HFF-Myc (cell line): ENCODE results near the gene LGR6.

Experiments
- DNase-seq: peaks from one replicate; pipeline ENCODE4 v3.0.0-alpha.2; 2011; ENCODE audit warnings: low read depth; ENCODE audit errors: extremely low read depth
- H3K4me3 ChIP-seq: replicated peaks from 2 replicates; pipeline ENCODE4 v1.5.1; 2011; ENCODE audit warnings: low read depth, mild to moderate bottlenecking, control low read depth, low read length
- CTCF ChIP-seq: IDR thresholded peaks from 2 replicates; pipeline ENCODE4 v1.5.1; 2012; ENCODE audit warnings: mild to moderate bottlenecking, low read depth, low read length, control low read depth; ENCODE audit errors: missing control alignments

Gene LGR6

GRCh38 chr1:202215472-202216130 is 22.0 kb downstream of the LGR6 start:
- no peak overlapping the region for H3K4me3 ChIP-seq
- no peak for DNase-seq

GRCh38 chr1:202216691-202217090 is 23.1 kb downstream of the LGR6 start:
- H3K4me3 ChIP-seq = no peak overlapping the region
- no peak for DNase-seq
- TF ChIP-seq CTCF = no peak

More at GRCh38 chr1:202215472-202216130, 22.0 kb downstream of the LGR6 start:
- no peak for TF ChIP-seq CTCF

GRCh38 chr1:202217516-202217915 is 23.9 kb downstream of the LGR6 start:
- DNase-seq = no peak
- no peak for TF ChIP-seq CTCF
- H3K4me3 ChIP-seq = no peak overlapping the region

GRCh38 chr1:202217951-202218350 is 24.4 kb downstream of the LGR6 start:
- H3K4me3 ChIP-seq = no peak overlapping the region
- no peak for TF ChIP-seq CTCF
- no peak for DNase-seq

- H3K4me3 ChIP-seq = no peak overlapping the region
- no peak for TF ChIP-seq CTCF
- no peak for DNase-seq
Measured at GRCh38 chr1:202220733-202221132, 27.1 kb downstream of the LGR6 start.

GRCh38 chr1:202221911-202222909 is 28.6 kb downstream of the LGR6 start:
- no peak for DNase-seq
- TF ChIP-seq CTCF = no peak
- no peak overlapping the region for H3K4me3 ChIP-seq
